HG02970 (cell line): Measurements from ENCODE around the gene BRD1.

Experiments used
- ATAC-seq: cut with Tn5 transposase; IDR thresholded peaks from one replicate; pipeline ENCODE4 v1.9.1; 2021; ENCODE audit warnings: mild to moderate bottlenecking, moderate library complexity, moderate number of reproducible peaks; ENCODE audit not compliant: unreplicated experiment, low FRiP score

The BRD1 gene

GRCh38 chr22:49827853-49828598 lies at the start of gene BRD1:
TSS of gene BRD1 (minus strand) at chr22:49827873. CDS start at chr22:49824317, 3,556 bp downstream.
- no peak for ATAC-seq

GRCh38 chr22:49873228-49873940 lies 45.7 kb upstream of the BRD1 start:
- ATAC-seq: no peak

- no peak for ATAC-seq
Measured at GRCh38 chr22:49872347-49872746, 44.7 kb upstream of the BRD1 start.

GRCh38 chr22:49871482-49871881 lies 43.8 kb upstream of the BRD1 start:
- ATAC-seq: no peak

- ATAC-seq: no peak
Measured at GRCh38 chr22:49869845-49870712, 42.4 kb upstream of the BRD1 start.

GRCh38 chr22:49869086-49869830 lies 41.6 kb upstream of the BRD1 start:
- ATAC-seq: no peak

- no peak for ATAC-seq
Measured at GRCh38 chr22:49867303-49868265, 39.9 kb upstream of the BRD1 start.

- ATAC-seq: no peak
Measured at GRCh38 chr22:49866646-49867045, 39.0 kb upstream of the BRD1 start.

GRCh38 chr22:49866134-49866533 lies 38.5 kb upstream of the BRD1 start:
- no peak for ATAC-seq

GRCh38 chr22:49865156-49865555 lies 37.5 kb upstream of the BRD1 start:
- ATAC-seq: no peak

- ATAC-seq: no peak
Measured at GRCh38 chr22:49863931-49864330, 36.3 kb upstream of the BRD1 start.

- no peak for ATAC-seq
Measured at GRCh38 chr22:49862496-49862776, 34.8 kb upstream of the BRD1 start.

GRCh38 chr22:49861642-49862495 lies 34.2 kb upstream of the BRD1 start:
- ATAC-seq: no peak

GRCh38 chr22:49858827-49859226 lies 31.2 kb upstream of the BRD1 start:
- ATAC-seq: no peak

- no peak for ATAC-seq
Measured at GRCh38 chr22:49856766-49857618, 29.3 kb upstream of the BRD1 start.

- no peak for ATAC-seq
Measured at GRCh38 chr22:49856343-49856742, 28.7 kb upstream of the BRD1 start.

GRCh38 chr22:49855251-49855911 lies 27.7 kb upstream of the BRD1 start:
- no peak for ATAC-seq
